Right ventricle myocardium superior (tissue), 1 donor: ENCODE data around the gene GPC4. TPM values are rescaled to one million over a fixed set of nuclear protein-coding genes. Genes with fewer than 3 reads are reported as not detected.

Source experiments
- ATAC-seq: fragments of 200-7000 bp; cut with Tn5 transposase; one replicate; pipeline ENCODE4 v1.9.1; 2020; ENCODE audit warnings: mild to moderate bottlenecking; ENCODE audit not compliant: poor library complexity
- DNase-seq: peaks from one replicate; pipeline ENCODE4 v3.0.0-alpha.2; 2020
- intact Hi-C: fragments of 100-400 bp; cut with DNase I; formaldehyde crosslinking; loops from one replicate; pipeline ENCODE4 v1.11.2; 2022
- total RNA-seq: library from RNA; stranded (reverse); fragmentation: NEBNext Ultra II Directional; extraction: Animal tissue kit (Norgen Biotek cat#: 25700); gene quantifications from one replicate; pipeline ENCODE4 v1.2.1, GENCODE V29; 2021
- donor health status: DM: no; HTN: yes; CAD: no; lungs with severe emphysema.

GPC4 gene
- total RNA-seq, 1 donor from 2014 or later, result 8.9 TPM

DNA sequence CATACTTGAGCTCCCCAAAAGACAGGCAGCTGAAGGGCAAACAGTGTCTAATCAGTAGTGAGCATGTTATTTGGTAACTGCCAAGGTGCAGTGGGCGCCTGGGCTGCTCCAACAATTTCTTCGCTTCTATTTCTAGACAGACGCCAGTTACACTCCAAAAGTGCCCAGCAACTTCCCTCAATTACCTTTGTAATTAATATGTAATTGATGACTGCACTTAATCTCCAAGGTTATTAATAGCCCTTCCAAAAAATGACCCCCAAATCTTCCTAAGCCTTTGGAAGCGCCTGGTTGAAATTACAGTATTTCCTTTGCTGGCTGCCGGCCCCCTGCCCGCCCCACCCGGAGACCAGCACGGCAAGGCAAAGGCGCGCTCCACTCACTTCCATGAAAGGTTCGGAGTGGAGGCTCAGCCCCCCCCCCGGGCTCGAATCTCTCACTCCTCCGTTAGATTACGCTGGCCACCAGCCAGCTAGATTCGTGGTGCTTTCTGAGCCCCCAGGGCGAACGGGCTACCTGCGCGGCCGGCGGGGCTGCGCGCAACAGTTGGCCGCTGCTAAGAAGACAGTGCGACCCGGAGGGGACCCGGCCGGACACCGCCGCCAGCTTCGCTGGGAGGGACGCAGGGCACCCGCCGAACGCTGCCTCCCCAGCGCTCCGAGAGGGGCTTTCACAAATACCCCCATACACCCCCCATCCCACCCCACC lies 1.9 kb downstream of the GPC4 start:
- ATAC-seq (no peak), DNase-seq (no peak)
- intact Hi-C loops, result no loop called here

DNA sequence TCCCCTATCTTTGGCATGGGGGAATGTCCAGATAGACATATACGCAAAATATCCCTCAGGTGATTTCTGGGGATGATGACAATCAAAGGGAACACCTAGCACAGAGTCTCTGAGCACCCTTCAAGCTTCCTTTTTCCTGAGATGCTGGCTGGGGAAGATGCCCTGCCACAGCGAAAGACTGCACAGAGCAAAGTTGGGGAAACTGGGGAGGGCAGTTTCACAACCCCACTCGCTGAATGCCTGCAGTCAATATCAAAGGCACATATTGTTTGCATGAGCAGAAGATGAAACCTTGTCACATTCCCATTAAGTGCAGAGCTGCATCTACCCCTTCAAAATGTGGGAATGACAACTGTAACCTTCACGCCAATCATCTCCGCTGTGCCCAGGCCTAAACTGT lies 2.6 kb downstream of the GPC4 start:
- intact Hi-C loops, result no loop called here

DNA sequence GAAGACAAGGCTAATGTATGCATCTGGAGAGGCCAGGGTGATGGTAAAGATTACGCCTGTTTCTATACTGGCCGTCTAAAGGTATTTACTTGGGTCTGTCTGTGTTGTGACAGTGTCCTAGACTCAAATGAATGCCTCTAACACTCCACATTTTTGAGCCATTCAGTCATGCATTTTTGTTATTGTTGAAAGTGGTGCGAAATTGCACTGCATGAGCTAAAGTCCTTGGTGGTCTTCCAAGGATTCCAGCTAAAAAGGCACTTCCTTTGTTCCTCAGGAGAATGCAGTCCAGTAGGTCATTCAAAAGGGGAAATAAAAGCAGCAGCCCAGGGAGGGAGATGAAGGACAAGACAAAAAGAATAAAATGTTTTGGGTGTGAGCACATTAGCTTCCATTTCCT lies 3.0 kb downstream of the GPC4 start:
- DNase-seq (no peak), ATAC-seq (no peak)
- intact Hi-C loops, result no loop called here

More for the DNA sequence above, 2.6 kb downstream of the GPC4 start:
- DNase-seq, result no peak
- ATAC-seq, result no peak

DNA sequence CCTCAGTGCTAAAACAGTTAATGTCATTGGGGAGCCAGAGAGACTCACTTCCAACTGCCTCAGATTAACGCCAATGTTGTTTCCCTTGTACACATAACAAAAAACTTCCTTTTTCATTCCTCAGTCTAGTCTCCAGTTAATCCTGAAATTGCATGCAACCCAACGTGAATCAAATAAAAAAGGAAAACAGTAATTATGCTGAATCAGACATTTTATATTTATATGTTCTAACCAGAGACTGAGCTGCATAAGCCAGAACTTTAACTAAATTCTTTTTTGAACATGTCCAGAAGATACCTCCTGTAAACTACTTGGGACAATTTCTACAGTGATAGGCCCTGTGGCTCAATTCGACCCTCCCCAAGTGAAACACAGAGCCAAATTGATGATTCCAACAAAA lies 4.7 kb downstream of the GPC4 start:
- DNase-seq, result no peak
- no peak for ATAC-seq
- intact Hi-C loops, result no loop called here

DNA sequence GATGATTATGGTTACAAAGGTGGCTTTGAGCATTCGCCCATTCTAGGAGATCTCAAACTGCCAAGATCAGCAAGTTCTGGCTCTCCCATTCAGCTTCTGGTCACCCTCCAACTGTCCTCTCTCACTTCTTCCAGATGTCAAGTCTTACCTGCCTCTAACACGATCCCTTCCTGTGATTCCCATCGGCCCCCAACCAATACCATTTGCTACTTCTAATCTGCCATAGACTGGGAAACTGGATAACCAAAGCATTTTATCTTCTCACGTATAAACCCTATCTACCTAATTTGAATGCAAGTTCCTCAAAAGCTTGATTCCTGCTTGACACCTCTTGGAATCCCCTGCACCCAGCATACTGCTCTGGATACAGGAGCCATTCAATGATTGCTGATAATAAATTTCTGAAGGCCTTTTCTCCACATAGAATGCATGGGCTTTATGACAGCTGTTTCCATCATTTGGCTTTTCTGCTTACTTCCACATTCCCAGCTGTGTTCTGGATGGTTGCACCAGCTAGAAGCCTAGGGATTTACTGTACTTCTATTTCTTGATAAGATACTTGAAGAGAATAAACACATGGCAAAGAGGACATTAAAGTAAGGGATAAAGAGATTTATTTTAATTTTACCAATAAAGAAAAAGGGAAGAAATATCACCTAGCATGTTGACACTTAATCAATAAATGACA lies 9.6 kb downstream of the GPC4 start:
- DNase-seq (no peak), ATAC-seq (no peak)
- intact Hi-C loops, result no loop called here

DNA sequence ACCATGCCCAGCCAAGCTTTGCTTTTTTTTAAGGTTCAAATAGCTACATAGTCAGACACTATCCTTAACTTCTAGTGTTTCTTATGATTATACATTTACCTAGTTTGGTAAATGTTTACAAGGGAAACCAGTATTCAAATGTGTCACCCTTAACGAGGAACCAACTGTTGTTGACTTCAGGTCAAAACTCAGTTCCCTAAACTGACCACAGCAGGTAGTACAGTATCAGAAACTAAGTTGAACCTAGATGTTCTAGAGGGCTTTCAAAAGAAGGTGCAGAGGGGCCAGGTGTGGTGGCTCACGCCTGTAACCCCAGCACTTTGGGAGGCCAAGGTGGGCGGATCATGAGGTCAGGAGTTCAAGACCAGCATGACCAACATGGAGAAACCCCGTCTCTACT lies 11.3 kb downstream of the GPC4 start:
- intact Hi-C loops, result no loop called here

DNA sequence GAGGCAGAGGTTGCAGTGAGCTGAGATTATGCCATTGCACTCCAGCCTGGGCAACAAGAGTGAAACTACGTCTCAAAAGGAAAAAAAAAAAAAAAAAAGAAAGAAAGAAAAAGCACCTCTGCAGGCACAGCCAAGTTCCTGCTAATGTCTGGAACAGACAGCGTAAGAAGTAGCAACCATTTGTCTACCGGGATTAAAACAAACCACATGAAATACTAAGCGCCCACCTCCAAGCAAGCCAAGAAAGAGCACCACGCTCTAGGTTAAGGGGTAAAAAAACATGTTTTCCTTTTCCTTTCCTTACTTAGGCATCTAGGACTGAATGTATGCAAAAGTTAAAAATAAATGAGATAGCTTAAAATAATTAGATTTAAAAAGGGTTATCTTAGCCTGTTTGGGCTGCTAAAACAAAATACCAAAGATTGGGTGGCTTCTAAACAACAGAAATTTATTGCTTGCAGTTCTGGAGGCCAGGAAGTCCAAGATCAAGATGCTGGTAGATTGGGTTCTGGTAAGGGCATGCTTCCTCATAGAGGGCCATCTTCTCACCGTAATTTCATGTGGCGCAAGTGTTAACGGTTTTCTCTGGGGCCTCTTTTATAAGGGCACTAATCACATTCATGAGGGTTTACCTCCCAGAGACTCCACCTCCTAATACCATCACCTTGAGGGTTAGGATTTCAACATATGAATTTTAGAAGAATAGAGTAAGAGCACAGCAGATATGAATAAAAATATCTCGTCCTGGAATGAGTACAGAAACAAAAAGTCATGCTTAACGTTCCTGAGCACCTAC lies 12.3 kb downstream of the GPC4 start:
- DNase-seq (no peak), ATAC-seq (no peak)
- intact Hi-C loops, result no loop called here

More for the DNA sequence above, 11.3 kb downstream of the GPC4 start:
- no peak for DNase-seq
- ATAC-seq, result no peak

DNA sequence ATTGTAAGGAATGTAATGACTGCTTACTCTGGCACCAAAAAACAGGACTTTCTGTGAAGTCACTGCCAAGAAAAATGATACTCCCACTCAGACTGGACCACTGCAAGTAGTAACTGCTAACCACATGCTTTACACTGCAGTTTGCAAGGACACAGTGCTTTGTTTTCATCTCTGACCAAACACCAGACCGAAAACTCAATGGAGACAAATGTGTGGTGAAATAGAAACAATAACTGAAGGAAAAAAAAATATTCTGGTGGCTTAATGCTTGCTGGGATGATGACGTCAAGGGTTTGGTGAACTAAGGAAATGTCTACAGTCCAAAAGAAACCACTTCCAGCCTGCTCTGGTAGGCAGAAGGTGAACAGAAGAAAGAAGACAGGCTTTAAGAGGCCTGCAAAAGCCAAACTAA lies 13.2 kb downstream of the GPC4 start:
- ATAC-seq (no peak), DNase-seq (no peak)

DNA sequence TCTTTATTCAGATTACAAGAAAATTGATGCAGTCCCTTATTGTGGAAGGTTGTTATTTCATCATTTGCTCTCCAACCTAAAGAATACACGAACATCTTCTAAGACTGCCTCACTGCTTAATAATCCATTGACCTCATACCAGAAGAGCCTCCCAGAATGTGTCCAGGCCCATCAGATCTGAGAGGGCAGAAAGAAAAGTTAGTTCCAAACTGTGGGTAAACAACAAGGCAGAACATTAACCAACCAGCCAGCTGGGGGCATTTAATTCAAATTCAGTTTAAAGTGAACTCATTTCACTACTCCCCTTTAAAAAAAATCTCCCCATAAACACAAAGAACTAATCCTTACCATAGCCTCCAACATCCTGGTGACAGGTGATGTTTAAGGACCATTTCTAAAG lies 13.8 kb downstream of the GPC4 start:
- intact Hi-C loops, result no loop called here
- ATAC-seq (no peak), DNase-seq (no peak)

More for the DNA sequence above, 13.2 kb downstream of the GPC4 start:
- intact Hi-C loops, result no loop called here

DNA sequence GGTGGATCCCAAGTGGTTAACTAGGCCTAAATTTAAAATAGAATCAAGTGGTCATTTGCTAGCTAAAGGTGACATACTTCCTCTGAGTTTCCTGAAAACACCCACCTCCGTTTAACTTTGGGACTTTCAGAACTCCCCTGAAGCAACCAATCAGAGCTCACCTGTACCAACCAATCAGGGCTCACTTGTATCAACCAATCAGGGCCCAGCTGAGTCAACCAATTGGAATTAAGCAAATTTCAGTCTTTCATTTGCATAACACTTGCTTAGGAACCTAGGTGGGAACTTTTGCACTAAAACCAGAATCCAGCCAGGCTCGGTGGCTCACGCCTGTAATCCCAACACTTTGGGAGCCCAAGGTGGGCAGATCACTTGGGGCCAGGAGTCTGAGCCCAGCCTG lies 15.9 kb downstream of the GPC4 start:
- DNase-seq (no peak), ATAC-seq (no peak)
- intact Hi-C loops, result no loop called here

DNA sequence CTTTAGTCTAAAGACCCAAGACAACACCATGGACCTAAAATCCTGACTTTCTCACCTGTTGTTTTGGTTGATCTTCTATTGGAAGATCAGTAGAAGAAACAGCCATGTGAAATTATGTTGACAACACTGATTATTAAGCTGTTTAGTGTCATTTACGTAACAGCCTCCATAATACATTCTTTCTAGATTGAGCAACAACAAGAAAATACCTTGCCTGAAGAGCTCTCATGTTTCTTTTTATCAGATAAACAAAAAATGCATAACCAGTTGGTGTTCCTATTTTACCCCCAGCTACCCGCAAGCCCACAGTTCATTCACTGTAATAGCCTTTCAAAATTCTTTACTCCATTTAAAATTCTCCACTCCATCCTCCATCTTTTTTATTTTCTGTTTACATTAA lies 20.5 kb downstream of the GPC4 start:
- no peak for DNase-seq
- ATAC-seq, result no peak
- intact Hi-C loops, result no loop called here

DNA sequence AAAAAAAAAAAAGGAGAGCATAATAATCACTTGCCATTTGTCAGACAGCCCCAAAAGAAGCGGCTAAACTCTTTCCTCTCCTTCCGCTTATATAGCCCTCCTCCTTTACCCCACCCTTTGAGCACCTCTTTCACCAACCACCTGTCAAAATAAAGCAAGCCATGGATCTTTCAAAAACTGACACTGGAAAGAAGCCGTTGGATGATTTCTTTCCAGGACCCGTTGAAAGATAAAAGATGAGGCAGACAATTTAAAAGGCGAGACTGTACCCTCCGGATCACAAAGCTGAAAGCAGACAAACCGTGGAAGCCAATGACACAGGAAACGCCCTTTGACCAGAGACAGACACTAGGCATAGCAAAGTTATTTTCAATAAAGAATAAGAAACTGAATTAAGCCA lies 22.6 kb downstream of the GPC4 start:
- DNase-seq (no peak), ATAC-seq (no peak)
- intact Hi-C loops, result no loop called here

DNA sequence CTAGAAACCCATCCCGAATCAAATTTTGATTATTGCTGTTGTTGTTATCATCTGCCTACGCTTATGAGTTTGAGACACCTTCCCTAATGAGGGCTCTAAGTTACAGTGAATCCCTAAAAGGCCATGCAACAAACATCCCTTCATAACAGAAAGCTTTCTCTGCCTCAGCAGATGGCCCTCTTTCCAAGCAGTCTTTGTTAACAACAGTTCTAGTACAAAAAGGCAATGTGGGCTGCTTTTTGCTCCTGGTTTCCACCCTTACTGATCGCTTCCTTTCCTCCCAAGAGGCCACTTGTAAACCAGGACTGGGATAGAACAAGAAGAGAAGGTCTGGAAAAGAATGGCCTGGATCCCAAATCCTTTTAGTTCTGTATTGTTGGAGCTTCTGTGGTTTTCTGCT lies 24.2 kb downstream of the GPC4 start:
- no peak for DNase-seq
- no peak for ATAC-seq
- intact Hi-C loops, result no loop called here

DNA sequence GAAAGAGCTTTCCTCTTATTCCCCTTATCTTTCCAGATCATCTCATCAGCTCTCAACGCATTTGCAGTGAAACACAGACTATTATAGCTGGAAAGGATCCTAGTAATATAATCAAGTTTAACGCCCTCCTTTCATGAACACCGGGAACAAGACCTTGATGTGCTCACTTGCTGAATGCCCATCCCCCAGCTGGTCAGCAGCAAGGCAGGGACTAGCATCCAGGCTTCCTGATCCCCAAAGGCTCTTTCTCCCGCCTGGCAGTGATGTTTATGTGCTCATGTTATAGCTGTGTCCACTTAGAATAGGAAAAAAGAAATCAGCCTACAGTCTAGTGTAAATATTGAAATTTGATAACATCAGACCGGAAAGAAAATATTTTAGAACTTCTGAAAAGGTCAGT lies 24.6 kb downstream of the GPC4 start:
- intact Hi-C loops, result no loop called here
- ATAC-seq (no peak), DNase-seq (no peak)

DNA sequence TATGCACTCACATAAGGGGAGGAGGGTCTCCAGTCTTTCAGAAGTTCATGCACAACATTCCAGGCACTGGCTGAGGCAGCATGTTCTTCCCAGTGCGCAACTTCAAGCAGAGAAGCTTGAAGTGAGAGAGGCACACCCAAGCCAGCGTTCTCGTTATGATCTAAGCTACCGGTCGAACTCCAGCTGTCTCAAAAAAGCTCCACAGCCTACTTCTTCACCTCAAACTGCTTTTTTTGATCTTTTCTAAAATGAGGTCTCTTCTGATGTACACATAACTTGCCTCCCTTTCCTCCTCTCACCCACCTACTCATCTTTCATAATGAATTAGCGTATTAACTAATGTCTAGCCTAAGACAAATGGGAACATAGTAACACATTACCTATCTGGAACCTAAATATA lies 25.3 kb downstream of the GPC4 start:
- no peak for DNase-seq
- no peak for ATAC-seq
- intact Hi-C loops, result no loop called here

DNA sequence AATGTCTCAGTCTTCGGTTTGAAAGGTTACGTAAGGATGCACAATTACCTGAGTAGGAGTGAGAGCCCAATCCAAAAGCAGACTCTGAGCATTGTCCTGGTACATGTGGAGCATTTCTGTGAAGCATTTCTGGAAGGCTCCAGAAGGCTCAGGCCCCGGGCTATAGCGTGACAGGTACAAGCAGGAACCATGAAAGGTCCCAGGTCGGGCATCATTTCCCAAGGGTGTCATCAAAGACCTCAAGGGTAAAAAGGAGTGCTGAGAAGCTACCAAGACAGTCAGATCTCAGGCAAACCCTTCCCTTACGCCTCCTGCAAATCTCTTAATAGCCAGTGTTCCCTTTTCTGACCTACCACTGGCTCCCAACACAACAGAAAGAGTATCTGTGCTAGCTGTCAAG lies 30.8 kb downstream of the GPC4 start:
- ATAC-seq, result no peak
- intact Hi-C loops, result no loop called here
- DNase-seq, result no peak

DNA sequence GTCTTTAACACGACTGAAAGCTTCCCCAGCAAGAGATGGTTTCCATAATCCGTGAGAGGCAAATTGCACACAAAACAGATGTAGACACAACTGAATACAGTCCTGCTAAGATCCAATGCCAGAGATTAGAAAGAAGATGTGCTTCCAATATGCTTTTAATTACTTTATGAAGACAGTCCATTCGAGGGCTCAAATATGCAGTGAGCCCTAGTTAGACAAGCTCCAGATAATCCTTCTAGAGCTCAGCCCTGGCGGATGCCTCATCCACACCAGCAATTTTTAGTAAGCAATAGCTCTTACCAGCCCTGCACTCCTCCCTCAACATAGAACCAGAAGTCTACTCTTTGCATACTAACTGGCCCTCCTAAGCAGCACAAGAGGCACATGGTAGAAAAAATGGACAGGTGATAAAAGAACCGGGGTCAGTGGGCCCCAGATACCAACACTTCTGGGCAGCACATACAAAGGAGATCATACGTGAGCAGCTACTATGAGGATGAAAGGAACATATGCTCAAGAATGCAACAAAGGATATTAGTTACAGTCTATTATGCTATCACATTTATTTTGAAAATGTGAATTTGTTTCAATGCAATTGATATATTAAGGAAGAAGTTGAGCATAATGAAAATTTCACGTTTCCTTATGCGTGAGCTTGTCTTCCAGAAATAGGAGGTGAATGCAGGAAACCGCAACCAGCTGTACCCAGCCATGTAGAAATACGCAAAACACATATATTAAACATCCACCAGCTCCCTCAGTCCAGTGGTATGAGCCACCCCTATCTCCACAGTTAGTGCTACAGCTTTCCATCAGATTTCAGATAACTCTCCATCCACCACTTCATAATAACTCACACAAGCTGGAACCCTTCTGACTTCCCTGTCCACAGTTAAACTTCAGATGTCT lies 34.3 kb downstream of the GPC4 start:
- no peak for DNase-seq
- ATAC-seq, result no peak

DNA sequence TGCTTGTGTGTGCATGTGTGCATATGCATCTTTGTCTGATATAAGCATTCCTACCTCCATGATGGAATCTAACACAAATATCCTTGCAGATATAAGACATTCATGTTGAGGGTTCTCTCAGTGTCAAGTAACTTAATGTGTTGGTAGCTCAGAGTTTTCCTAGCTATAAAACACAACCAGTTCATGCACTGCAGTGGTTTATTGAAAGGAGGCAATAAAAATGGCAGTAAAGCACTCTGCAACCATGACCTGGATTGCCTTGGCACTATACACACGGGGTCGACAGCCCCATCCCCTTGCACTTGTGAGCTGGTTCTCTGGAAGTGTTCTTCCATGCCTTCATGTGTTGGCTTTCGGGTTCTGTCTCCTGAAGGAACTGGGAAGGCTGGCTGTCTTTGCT lies 38.9 kb downstream of the GPC4 start:
- ATAC-seq, result no peak
- no peak for DNase-seq

More for the DNA sequence above, 34.3 kb downstream of the GPC4 start:
- intact Hi-C loops, result no loop called here

More for the DNA sequence above, 38.9 kb downstream of the GPC4 start:
- intact Hi-C loops, result no loop called here
